HEK293 (cell line): ENCODE measurements around the gene SMIM8.

Experiments
- BCL11A ChIP-seq: fragments of 450-650 bp; formaldehyde crosslinking; IDR thresholded peaks from 2 replicates; pipeline ENCODE4 v1.5.1; 2016; ENCODE audit warnings: low read depth, missing biosample characterization, missing genetic modification characterization
- FEZF1 ChIP-seq: fragments of 450-650 bp; formaldehyde crosslinking; IDR thresholded peaks from 2 replicates; pipeline ENCODE4 v1.5.1; 2016; ENCODE audit warnings: missing biosample characterization, missing genetic modification characterization
- GLI4 ChIP-seq: fragments of 450-650 bp; formaldehyde crosslinking; IDR thresholded peaks from 2 replicates; pipeline ENCODE4 v1.5.1; 2016; ENCODE audit warnings: missing biosample characterization, missing genetic modification characterization
- KLF16 ChIP-seq: fragments of 450-650 bp; formaldehyde crosslinking; IDR thresholded peaks from 2 replicates; pipeline ENCODE4 v1.5.1; 2017; ENCODE audit warnings: missing biosample characterization, missing genetic modification characterization
- KLF8 ChIP-seq: fragments of 450-650 bp; formaldehyde crosslinking; IDR thresholded peaks from 2 replicates; pipeline ENCODE4 v1.5.1; 2016; ENCODE audit warnings: missing biosample characterization, missing genetic modification characterization
- PRDM4 ChIP-seq: fragments of 450-650 bp; formaldehyde crosslinking; IDR thresholded peaks from 2 replicates; pipeline ENCODE4 v1.5.1; 2017; ENCODE audit warnings: missing biosample characterization, missing genetic modification characterization
- RBAK ChIP-seq: fragments of 450-650 bp; formaldehyde crosslinking; IDR thresholded peaks from 2 replicates; pipeline ENCODE4 v1.5.1; 2016; ENCODE audit warnings: missing biosample characterization, missing genetic modification characterization
- SCRT1 ChIP-seq: fragments of 450-650 bp; formaldehyde crosslinking; IDR thresholded peaks from 2 replicates; pipeline ENCODE4 v1.5.1; 2016; ENCODE audit warnings: missing biosample characterization, missing genetic modification characterization, borderline replicate concordance
- SP2 ChIP-seq: fragments of 450-650 bp; formaldehyde crosslinking; IDR thresholded peaks from 2 replicates; pipeline ENCODE4 v1.5.1; 2016; ENCODE audit warnings: missing biosample characterization, missing genetic modification characterization
- YY1 ChIP-seq: fragments of 450-650 bp; formaldehyde crosslinking; IDR thresholded peaks from 2 replicates; pipeline ENCODE4 v1.5.1; 2018; ENCODE audit warnings: missing biosample characterization, missing genetic modification characterization
- ZBTB20 ChIP-seq: fragments of 450-650 bp; formaldehyde crosslinking; IDR thresholded peaks from 2 replicates; pipeline ENCODE4 v1.5.1; 2016; ENCODE audit warnings: missing biosample characterization, missing genetic modification characterization
- ZEB2 ChIP-seq: fragments of 450-650 bp; formaldehyde crosslinking; IDR thresholded peaks from 2 replicates; pipeline ENCODE4 v1.5.1; 2016; ENCODE audit warnings: missing biosample characterization, missing genetic modification characterization
- ZFP41 ChIP-seq: fragments of 450-650 bp; formaldehyde crosslinking; IDR thresholded peaks from 2 replicates; pipeline ENCODE4 v1.5.1; 2016; ENCODE audit warnings: missing biosample characterization, missing genetic modification characterization, borderline replicate concordance
- ZNF114 ChIP-seq: fragments of 450-650 bp; formaldehyde crosslinking; IDR thresholded peaks from 2 replicates; pipeline ENCODE4 v1.5.0; 2017; ENCODE audit warnings: missing biosample characterization, missing genetic modification characterization
- ZNF157 ChIP-seq: fragments of 450-650 bp; formaldehyde crosslinking; IDR thresholded peaks from 2 replicates; pipeline ENCODE4 v1.5.1; 2016; ENCODE audit warnings: missing biosample characterization, missing genetic modification characterization
- ZNF184 ChIP-seq: fragments of 450-650 bp; IDR thresholded peaks from 2 replicates; pipeline ENCODE4 v1.5.1; 2018; ENCODE audit warnings: missing biosample characterization, mild to moderate bottlenecking, missing genetic modification characterization
- ZNF214 ChIP-seq: fragments of 450-650 bp; formaldehyde crosslinking; IDR thresholded peaks from 2 replicates; pipeline ENCODE4 v1.5.1; 2017; ENCODE audit warnings: missing biosample characterization, mild to moderate bottlenecking, missing genetic modification characterization, borderline replicate concordance
- ZNF24 ChIP-seq: fragments of 450-650 bp; formaldehyde crosslinking; IDR thresholded peaks from 2 replicates; pipeline ENCODE4 v1.5.1; 2016; ENCODE audit warnings: missing biosample characterization, missing genetic modification characterization
- ZNF391 ChIP-seq: fragments of 450-650 bp; formaldehyde crosslinking; IDR thresholded peaks from 2 replicates; pipeline ENCODE4 v1.5.1; 2016; ENCODE audit warnings: low read depth, missing biosample characterization, missing genetic modification characterization, borderline replicate concordance
- ZNF398 ChIP-seq: fragments of 450-650 bp; formaldehyde crosslinking; IDR thresholded peaks from 2 replicates; pipeline ENCODE4 v1.5.1; 2017; ENCODE audit warnings: missing biosample characterization, missing genetic modification characterization
- ZNF560 ChIP-seq: fragments of 450-650 bp; formaldehyde crosslinking; IDR thresholded peaks from 2 replicates; pipeline ENCODE4 v1.5.1; 2017; ENCODE audit warnings: missing biosample characterization, missing genetic modification characterization, borderline replicate concordance
- ZNF600 ChIP-seq: fragments of 450-650 bp; formaldehyde crosslinking; IDR thresholded peaks from 2 replicates; pipeline ENCODE4 v1.5.1; 2016; ENCODE audit warnings: missing biosample characterization, missing genetic modification characterization
- ZNF610 ChIP-seq: fragments of 450-650 bp; formaldehyde crosslinking; IDR thresholded peaks from 2 replicates; pipeline ENCODE4 v1.5.1; 2016; ENCODE audit warnings: missing biosample characterization, missing genetic modification characterization, borderline replicate concordance
- ZNF654 ChIP-seq: fragments of 450-650 bp; formaldehyde crosslinking; IDR thresholded peaks from 2 replicates; pipeline ENCODE4 v1.5.1; 2016; ENCODE audit warnings: low read depth, missing biosample characterization, missing genetic modification characterization
- ZNF791 ChIP-seq: fragments of 450-650 bp; formaldehyde crosslinking; IDR thresholded peaks from 2 replicates; pipeline ENCODE4 v1.5.1; 2016; ENCODE audit warnings: missing biosample characterization, missing genetic modification characterization
- TF ChIP-seq, protein P1 (sequence below): fragments of 450-650 bp; formaldehyde crosslinking; IDR thresholded peaks from 2 replicates; pipeline ENCODE4 v1.5.1; 2016; ENCODE audit warnings: missing biosample characterization, missing genetic modification characterization
- TF ChIP-seq, protein P2 (sequence below): fragments of 450-650 bp; formaldehyde crosslinking; IDR thresholded peaks from 2 replicates; pipeline ENCODE4 v1.5.1; 2016; ENCODE audit warnings: missing biosample characterization, missing genetic modification characterization, low read depth
- TF ChIP-seq, protein P3 (sequence below): fragments of 450-650 bp; formaldehyde crosslinking; IDR thresholded peaks from 2 replicates; pipeline ENCODE4 v1.5.1; 2016; ENCODE audit warnings: missing biosample characterization, missing genetic modification characterization
- TF ChIP-seq, protein P4 (sequence below): fragments of 450-650 bp; formaldehyde crosslinking; IDR thresholded peaks from 2 replicates; pipeline ENCODE4 v1.5.1; 2016; ENCODE audit warnings: missing biosample characterization, missing genetic modification characterization

Gene SMIM8

DNA sequence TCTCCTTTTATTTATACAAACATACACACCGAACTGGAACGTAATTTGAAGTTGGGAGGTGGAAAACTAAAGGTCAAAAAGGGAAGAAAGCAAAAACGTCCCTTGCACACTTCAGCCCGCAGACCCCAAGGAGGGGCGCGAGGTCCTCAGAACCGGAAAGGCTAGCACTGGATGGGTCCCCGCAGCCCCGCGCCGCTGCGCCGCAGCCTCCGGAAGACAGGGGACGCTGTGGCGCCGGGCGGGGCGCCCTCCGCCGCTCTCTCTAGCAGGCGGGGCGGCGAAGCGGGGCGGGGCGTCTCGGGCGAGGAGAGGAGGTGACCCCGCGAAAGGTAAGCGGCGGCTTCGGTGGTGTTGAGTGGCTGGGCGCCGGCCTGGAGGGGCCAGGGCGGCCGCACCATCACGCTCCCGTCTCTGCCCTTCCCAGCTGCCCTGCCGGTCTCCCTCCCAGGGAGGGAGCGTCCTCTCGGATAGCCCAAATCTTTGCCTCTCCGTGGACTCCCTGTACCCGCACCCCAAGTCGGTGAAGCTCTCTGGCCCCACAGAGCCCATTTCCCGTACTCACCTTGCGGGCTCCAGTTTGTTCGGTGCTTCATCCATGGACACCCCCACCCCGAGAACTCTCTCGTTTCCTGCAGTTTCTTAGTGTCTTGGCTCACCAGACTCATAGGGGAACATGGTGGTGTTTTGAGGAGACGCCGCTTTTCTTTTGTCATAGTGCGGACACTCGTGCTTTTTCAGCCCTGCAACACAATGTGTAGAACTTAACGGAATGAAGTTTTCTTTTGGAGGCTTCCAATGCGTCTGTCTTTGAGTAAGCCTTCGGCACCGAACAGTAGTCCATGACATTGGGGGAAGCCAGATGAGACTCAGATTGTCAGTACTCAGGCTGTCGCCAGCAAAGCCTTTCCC is at the start of gene SMIM8 (continued):
- no peak for TF ChIP-seq FEZF1 (tag by site-specific recombination)
- no peak for TF ChIP-seq BCL11A (tag by site-specific recombination)
- no peak for TF ChIP-seq ZNF114 (tag by site-specific recombination)
- no peak for TF ChIP-seq ZNF157 (tag by site-specific recombination)
- peak; percentile 59; the same call in 1 of the 2 replicates for TF ChIP-seq ZNF600 (tag by site-specific recombination)
- TF ChIP-seq, protein P1, sequence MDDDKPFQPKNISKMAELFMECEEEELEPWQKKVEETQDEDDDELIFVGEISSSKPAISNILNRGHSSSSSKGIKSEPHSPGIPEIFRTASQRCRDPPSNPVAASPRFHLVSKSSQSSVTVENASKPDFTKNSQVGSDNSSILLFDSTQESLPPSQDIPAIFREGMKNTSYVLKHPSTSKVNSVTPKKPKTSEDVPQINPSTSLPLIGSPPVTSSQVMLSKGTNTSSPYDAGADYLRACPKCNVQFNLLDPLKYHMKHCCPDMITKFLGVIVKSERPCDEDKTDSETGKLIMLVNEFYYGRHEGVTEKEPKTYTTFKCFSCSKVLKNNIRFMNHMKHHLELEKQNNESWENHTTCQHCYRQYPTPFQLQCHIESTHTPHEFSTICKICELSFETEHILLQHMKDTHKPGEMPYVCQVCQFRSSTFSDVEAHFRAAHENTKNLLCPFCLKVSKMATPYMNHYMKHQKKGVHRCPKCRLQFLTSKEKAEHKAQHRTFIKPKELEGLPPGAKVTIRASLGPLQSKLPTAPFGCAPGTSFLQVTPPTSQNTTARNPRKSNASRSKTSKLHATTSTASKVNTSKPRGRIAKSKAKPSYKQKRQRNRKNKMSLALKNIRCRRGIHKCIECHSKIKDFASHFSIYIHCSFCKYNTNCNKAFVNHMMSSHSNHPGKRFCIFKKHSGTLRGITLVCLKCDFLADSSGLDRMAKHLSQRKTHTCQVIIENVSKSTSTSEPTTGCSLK (tag by site-specific recombination) = no peak
- TF ChIP-seq ZNF398 (tag by site-specific recombination) = peak; percentile 52; the same call in 1 of the 2 replicates
- peak; percentile 52 for TF ChIP-seq PRDM4 (tag by site-specific recombination)
- TF ChIP-seq KLF16 (tag by site-specific recombination) = peak; percentile 94
- TF ChIP-seq SP2 = peak; percentile 86
- no peak for TF ChIP-seq RBAK (tag by site-specific recombination)
- TF ChIP-seq ZFP41 = no peak
- TF ChIP-seq ZNF214 (tag by site-specific recombination) = no peak
- TF ChIP-seq GLI4 (tag by site-specific recombination) = peak; percentile 88; the same call in 1 of the 2 replicates
- peak; percentile 89 for TF ChIP-seq ZNF184 (tag by site-specific recombination)
- TF ChIP-seq ZBTB20 (tag by site-specific recombination) = peak; percentile 73; the same call in 1 of the 2 replicates
- peak; percentile 89 for TF ChIP-seq ZNF391 (tag by site-specific recombination)
- TF ChIP-seq YY1 (tag by site-specific recombination) = peak; percentile 60; the same call in 1 of the 2 replicates
- TF ChIP-seq ZNF654 = no peak
- 0 out of 2 replicates have a peak, but pooled peaks have one; percentile 18 for TF ChIP-seq ZNF560 (tag by site-specific recombination)
- TF ChIP-seq, protein P2, sequence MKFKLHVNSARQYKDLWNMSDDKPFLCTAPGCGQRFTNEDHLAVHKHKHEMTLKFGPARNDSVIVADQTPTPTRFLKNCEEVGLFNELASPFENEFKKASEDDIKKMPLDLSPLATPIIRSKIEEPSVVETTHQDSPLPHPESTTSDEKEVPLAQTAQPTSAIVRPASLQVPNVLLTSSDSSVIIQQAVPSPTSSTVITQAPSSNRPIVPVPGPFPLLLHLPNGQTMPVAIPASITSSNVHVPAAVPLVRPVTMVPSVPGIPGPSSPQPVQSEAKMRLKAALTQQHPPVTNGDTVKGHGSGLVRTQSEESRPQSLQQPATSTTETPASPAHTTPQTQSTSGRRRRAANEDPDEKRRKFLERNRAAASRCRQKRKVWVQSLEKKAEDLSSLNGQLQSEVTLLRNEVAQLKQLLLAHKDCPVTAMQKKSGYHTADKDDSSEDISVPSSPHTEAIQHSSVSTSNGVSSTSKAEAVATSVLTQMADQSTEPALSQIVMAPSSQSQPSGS = no peak
- peak; percentile 94 for TF ChIP-seq ZEB2 (tag by site-specific recombination)
- TF ChIP-seq ZNF24 (tag by site-specific recombination) = peak; percentile 93
- peak; percentile 99 for TF ChIP-seq KLF8
- TF ChIP-seq ZNF791 (tag by site-specific recombination) = no peak
- TF ChIP-seq, protein P3, sequence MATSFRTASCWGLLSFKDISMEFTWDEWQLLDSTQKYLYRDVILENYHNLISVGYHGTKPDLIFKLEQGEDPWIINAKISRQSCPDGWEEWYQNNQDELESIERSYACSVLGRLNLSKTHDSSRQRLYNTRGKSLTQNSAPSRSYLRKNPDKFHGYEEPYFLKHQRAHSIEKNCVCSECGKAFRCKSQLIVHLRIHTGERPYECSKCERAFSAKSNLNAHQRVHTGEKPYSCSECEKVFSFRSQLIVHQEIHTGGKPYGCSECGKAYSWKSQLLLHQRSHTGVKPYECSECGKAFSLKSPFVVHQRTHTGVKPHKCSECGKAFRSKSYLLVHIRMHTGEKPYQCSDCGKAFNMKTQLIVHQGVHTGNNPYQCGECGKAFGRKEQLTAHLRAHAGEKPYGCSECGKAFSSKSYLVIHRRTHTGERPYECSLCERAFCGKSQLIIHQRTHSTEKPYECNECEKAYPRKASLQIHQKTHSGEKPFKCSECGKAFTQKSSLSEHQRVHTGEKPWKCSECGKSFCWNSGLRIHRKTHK = no peak
- TF ChIP-seq, protein P4, sequence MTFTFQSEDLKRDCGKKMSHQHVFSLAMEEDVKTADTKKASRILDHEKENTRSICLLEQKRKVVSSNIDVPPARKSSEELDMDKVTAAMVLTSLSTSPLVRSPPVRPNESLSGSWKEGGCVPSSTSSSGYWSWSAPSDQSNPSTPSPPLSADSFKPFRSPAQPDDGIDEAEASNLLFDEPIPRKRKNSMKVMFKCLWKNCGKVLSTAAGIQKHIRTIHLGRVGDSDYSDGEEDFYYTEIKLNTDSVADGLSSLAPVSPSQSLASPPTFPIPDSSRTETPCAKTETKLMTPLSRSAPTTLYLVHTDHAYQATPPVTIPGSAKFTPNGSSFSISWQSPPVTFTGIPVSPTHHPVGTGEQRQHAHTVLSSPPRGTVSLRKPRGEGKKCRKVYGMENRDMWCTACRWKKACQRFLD (tag by site-specific recombination) = no peak
- TF ChIP-seq ZNF610 (tag by site-specific recombination) = peak; percentile 93
- TF ChIP-seq SCRT1 = no peak
